A673 (cell line): ENCODE results near the gene HES1. TPM values are rescaled to one million over a fixed set of nuclear protein-coding genes. Genes with fewer than 3 reads are reported as not detected.

Experiments
- BruUV-seq: library from RNA; stranded (reverse); fragments of 400-500 nt; replicated peaks from 2 replicates; lab custom pipeline; 2021; lab: Mats Ljungman, UMichigan
- CTCF ChIA-PET: fragments of 300-600 bp; sonication (Branson Sonifier 250); formaldehyde crosslinking; loops from one replicate; lab custom pipeline; 2022; ENCODE audit warnings: antibody characterized with exemption; lab: Charles Lee
- POLR2A ChIA-PET: fragments of 300-600 bp; sonication (Branson Sonifier 250); formaldehyde crosslinking; loops from one replicate; lab custom pipeline; 2022; ENCODE audit warnings: antibody characterized with exemption; ENCODE audit not compliant: low non-redundant PET; lab: Charles Lee
- DNase-seq: peaks from one replicate; pipeline ENCODE4 v3.0.0-alpha.2; 2015; ENCODE audit warnings: low spot score
- H3K27ac ChIP-seq: fragments of 200-600 bp; sonication (generic); 2 replicates; pipeline ENCODE4 v1.5.1; 2016; ENCODE audit warnings: mixed run types, low read depth, mild to moderate bottlenecking, mixed read lengths, antibody characterized with exemption, low read length; ENCODE audit not compliant: poor library complexity, severe bottlenecking
- H3K27me3 ChIP-seq: fragments of 200-600 bp; sonication (generic); replicated peaks from 2 replicates; pipeline ENCODE4 v1.6.1; 2017; ENCODE audit warnings: mixed run types, low read depth, mild to moderate bottlenecking, mixed read lengths, antibody characterized with exemption, low read length; ENCODE audit not compliant: insufficient read depth, poor library complexity
- H3K36me3 ChIP-seq: fragments of 200-600 bp; sonication (generic); 2 replicates; pipeline ENCODE4 v1.6.1; 2016; ENCODE audit warnings: mixed run types, mild to moderate bottlenecking, mixed read lengths, antibody characterized with exemption, low read length; ENCODE audit not compliant: insufficient read depth, poor library complexity, severe bottlenecking
- H3K4me1 ChIP-seq: fragments of 200-600 bp; sonication (generic); 2 replicates; pipeline ENCODE4 v1.6.1; 2017; ENCODE audit warnings: mixed run types, mild to moderate bottlenecking, mixed read lengths, antibody characterized with exemption, low read length; ENCODE audit not compliant: insufficient read depth, poor library complexity, severe bottlenecking
- H3K4me3 ChIP-seq: fragments of 200-600 bp; sonication (generic); 2 replicates; pipeline ENCODE4 v1.5.1; 2016; ENCODE audit warnings: low read depth, mixed run types, mild to moderate bottlenecking, mixed read lengths, low read length; ENCODE audit not compliant: poor library complexity, severe bottlenecking
- H3K9me3 ChIP-seq: fragments of 200-600 bp; sonication (generic); 2 replicates; pipeline ENCODE4 v1.6.1; 2016; ENCODE audit warnings: mixed run types, low read depth, mild to moderate bottlenecking, mixed read lengths, antibody characterized with exemption, low read length; ENCODE audit not compliant: poor library complexity, severe bottlenecking
- CTCF ChIP-seq: fragments of 300-800, 200-600 bp; sonication (generic); conservative IDR thresholded peaks from 2 replicates; pipeline ENCODE4 v1.5.1; 2017; ENCODE audit warnings: low read depth, mild to moderate bottlenecking, antibody characterized with exemption, low read length, moderate library complexity, mixed read lengths
- EZH2 ChIP-seq: fragments of 200-600 bp; sonication (generic); IDR thresholded peaks from 2 replicates; pipeline ENCODE4 v1.6.1; 2017; ENCODE audit warnings: borderline replicate concordance, low read depth, mild to moderate bottlenecking, mixed read lengths, antibody characterized with exemption, low read length; ENCODE audit not compliant: poor library complexity, severe bottlenecking
- intact Hi-C: fragments of 100-400 bp; cut with micrococcal nuclease; formaldehyde crosslinking; loops from one replicate; pipeline ENCODE4 v1.10.0; 2022; ENCODE audit not compliant: unreplicated experiment
- total RNA-seq: library from RNA; stranded (reverse); gene quantifications from 2 replicates; pipeline ENCODE4 v1.2.3, GENCODE V29; 2021

HES1 gene
- total RNA-seq, 1 experiment from 2014 or later = 136 TPM

GRCh38 chr3:194181612-194182529 lies 45.9 kb downstream of the HES1 start:
- BruUV-seq = no TSS peak
- intact Hi-C loops = no loop called here
- peaks cover 5% of the 10 kb centered on the region for H3K4me1 ChIP-seq
- H3K36me3 ChIP-seq = no peaks in the 10 kb centered on the region
- no peak for DNase-seq
- no peak overlapping the region for H3K4me3 ChIP-seq
- H3K9me3 ChIP-seq = no peaks in the 10 kb centered on the region
- ChIA-PET POLR2A (no interaction called here), CTCF (no interaction called here)
- no peak for TF ChIP-seq CTCF
- no peak for TF ChIP-seq EZH2
- no peak overlapping the region for H3K27ac ChIP-seq
- no peaks in the 10 kb centered on the region for H3K27me3 ChIP-seq

DNA sequence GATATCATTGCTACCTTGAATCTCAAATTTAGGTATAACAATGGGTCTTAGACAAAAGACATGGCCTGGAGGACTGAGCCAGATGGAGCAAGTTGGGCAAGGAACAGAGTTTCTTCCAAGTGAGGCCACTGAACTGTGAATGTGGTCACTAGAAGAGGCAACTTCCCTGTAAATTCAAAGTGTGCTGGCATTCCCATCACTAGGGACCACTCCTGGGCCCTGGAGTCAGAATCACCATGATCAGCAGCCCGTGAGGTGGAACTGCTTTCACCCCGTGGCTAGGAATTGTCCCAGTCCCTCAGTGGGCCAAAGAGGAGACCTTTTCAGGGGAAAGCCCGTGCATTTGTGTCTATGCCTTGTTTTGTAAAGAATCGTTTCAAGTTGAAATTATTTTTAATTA lies 47.3 kb downstream of the HES1 start:
- H3K4me1 ChIP-seq = no peaks in the 10 kb centered on the region
- intact Hi-C loops = no loop called here
- H3K36me3 ChIP-seq = no peaks in the 10 kb centered on the region
- H3K9me3 ChIP-seq = no peaks in the 10 kb centered on the region
- BruUV-seq = no TSS peak
- H3K4me3 ChIP-seq = no peak overlapping the region
- no peaks in the 10 kb centered on the region for H3K27me3 ChIP-seq
- ChIA-PET CTCF (no interaction called here), POLR2A (no interaction called here)
- TF ChIP-seq CTCF (no peak), EZH2 (no peak)
- H3K27ac ChIP-seq = no peak overlapping the region
- DNase-seq = no peak

GRCh38 chr3:194184265-194184751 lies 48.4 kb downstream of the HES1 start:
- no TSS peak for BruUV-seq
- no peak for DNase-seq
- intact Hi-C loops = no loop called here
- no peak overlapping the region for H3K4me3 ChIP-seq
- ChIA-PET POLR2A (no interaction called here), CTCF (no interaction called here)
- H3K9me3 ChIP-seq = no peaks in the 10 kb centered on the region
- no peak for TF ChIP-seq EZH2
- TF ChIP-seq CTCF = no peak
- no peaks in the 10 kb centered on the region for H3K4me1 ChIP-seq
- no peak overlapping the region for H3K27ac ChIP-seq
- no peaks in the 10 kb centered on the region for H3K27me3 ChIP-seq
- H3K36me3 ChIP-seq = no peaks in the 10 kb centered on the region
